ENCODE results near the gene GNL1. TPM values are rescaled to one million over a fixed set of nuclear protein-coding genes. Genes with fewer than 3 reads are reported as not detected.
"Not testable (repeated sequence)": the region's sequence is repeated elsewhere in the genome, so short reads cannot be mapped to it uniquely, and the experiment has no call there.

GNL1 gene
- total RNA-seq, 1 donor = 40.8 TPM

GRCh38 chr6:30500421-30501355 is 55.6 kb downstream of the GNL1 start:
- H3K4me3 ChIP-seq (ENCODE audit: low read length) = no peak overlapping the region

GRCh38 chr6:30498705-30499104 is 57.6 kb downstream of the GNL1 start:
- not testable (repeated sequence) for H3K4me3 ChIP-seq (ENCODE audit: low read length); H3K9me3 ChIP-seq (ENCODE audit: low read depth, low read length); H3K27me3 ChIP-seq (ENCODE audit: insufficient read depth, low read length)
- H3K4me1 ChIP-seq (ENCODE audit: insufficient read depth, low read length) = peaks cover 63% of the 10 kb centered on the region

More at GRCh38 chr6:30500421-30501355, 55.6 kb downstream of the GNL1 start:
- H3K27me3 ChIP-seq (ENCODE audit: insufficient read depth, low read length) = no peaks in the 10 kb centered on the region
- H3K9me3 ChIP-seq (ENCODE audit: low read depth, low read length) = no peaks in the 10 kb centered on the region
- peaks cover 58% of the 10 kb centered on the region for H3K4me1 ChIP-seq (ENCODE audit: insufficient read depth, low read length)

GRCh38 chr6:30497714-30498113 is 58.6 kb downstream of the GNL1 start:
- Histone ChIP-seq H3K4me1 (ENCODE audit: insufficient read depth, low read length) (peaks cover 65% of the 10 kb centered on the region), H3K27me3 (ENCODE audit: insufficient read depth, low read length) (no peaks in the 10 kb centered on the region), H3K4me3 (ENCODE audit: low read length) (no peak overlapping the region)

GRCh38 chr6:30497261-30497599 is 59.1 kb downstream of the GNL1 start:
- H3K27me3 ChIP-seq (ENCODE audit: insufficient read depth, low read length); H3K4me3 ChIP-seq (ENCODE audit: low read length); H3K9me3 ChIP-seq (ENCODE audit: low read depth, low read length): not testable (repeated sequence)
- H3K4me1 ChIP-seq (ENCODE audit: insufficient read depth, low read length) = peaks cover 70% of the 10 kb centered on the region

More at GRCh38 chr6:30497714-30498113, 58.6 kb downstream of the GNL1 start:
- no peaks in the 10 kb centered on the region for H3K9me3 ChIP-seq (ENCODE audit: low read depth, low read length)

- Histone ChIP-seq H3K4me1 (ENCODE audit: insufficient read depth, low read length) (peaks cover 80% of the 10 kb centered on the region), H3K9me3 (ENCODE audit: low read depth, low read length) (no peaks in the 10 kb centered on the region), H3K4me3 (ENCODE audit: low read length) (no peak overlapping the region), H3K27me3 (ENCODE audit: insufficient read depth, low read length) (no peaks in the 10 kb centered on the region)
Measured at GRCh38 chr6:30495993-30496392, 60.3 kb downstream of the GNL1 start.

GRCh38 chr6:30495060-30495459 is 61.2 kb downstream of the GNL1 start:
- H3K9me3 ChIP-seq (ENCODE audit: low read depth, low read length); H3K27me3 ChIP-seq (ENCODE audit: insufficient read depth, low read length); H3K4me3 ChIP-seq (ENCODE audit: low read length): not testable (repeated sequence)
- H3K4me1 ChIP-seq (ENCODE audit: insufficient read depth, low read length) = peaks cover 78% of the 10 kb centered on the region

- no peak overlapping the region for H3K4me3 ChIP-seq (ENCODE audit: low read length)
- H3K4me1 ChIP-seq (ENCODE audit: insufficient read depth, low read length) = peaks cover 75% of the 10 kb centered on the region
- no peaks in the 10 kb centered on the region for H3K9me3 ChIP-seq (ENCODE audit: low read depth, low read length)
- H3K27me3 ChIP-seq (ENCODE audit: insufficient read depth, low read length) = no peaks in the 10 kb centered on the region
Measured at GRCh38 chr6:30494291-30494861, 61.9 kb downstream of the GNL1 start.

- peaks cover 75% of the 10 kb centered on the region for H3K4me1 ChIP-seq (ENCODE audit: insufficient read depth, low read length)
- H3K27me3 ChIP-seq (ENCODE audit: insufficient read depth, low read length) = no peaks in the 10 kb centered on the region
- H3K9me3 ChIP-seq (ENCODE audit: low read depth, low read length) = no peaks in the 10 kb centered on the region
- no peak overlapping the region for H3K4me3 ChIP-seq (ENCODE audit: low read length)
Measured at GRCh38 chr6:30493643-30494250, 62.5 kb downstream of the GNL1 start.

GRCh38 chr6:30491991-30492952 is 64.0 kb downstream of the GNL1 start:
- Histone ChIP-seq H3K9me3 (ENCODE audit: low read depth, low read length) (no peaks in the 10 kb centered on the region), H3K27me3 (ENCODE audit: insufficient read depth, low read length) (no peaks in the 10 kb centered on the region), H3K4me1 (ENCODE audit: insufficient read depth, low read length) (peaks cover 73% of the 10 kb centered on the region), H3K4me3 (ENCODE audit: low read length) (peak overlapping the region; percentile 100)

Other genes with a start within 250 kb of the GNL1 start
- gene TRIM39, start 229.6 kb downstream of the GNL1 start, total RNA-seq = 21.5 TPM
- 16.0 TPM for gene RPP21, start 211.3 kb downstream of the GNL1 start, total RNA-seq
- gene HLA-E, start 67.0 kb downstream of the GNL1 start, total RNA-seq = 1,812 TPM
- 6.8 TPM for gene PRR3, start 806 bp upstream of the GNL1 start, total RNA-seq
- gene ABCF1, start 15.0 kb upstream of the GNL1 start, total RNA-seq = 30.5 TPM
- 166 TPM for gene PPP1R10, start 60.8 kb upstream of the GNL1 start, total RNA-seq
- 31.3 TPM for gene MRPS18B, start 61.4 kb upstream of the GNL1 start, total RNA-seq
- 0.94 TPM for gene ATAT1, start 70.4 kb upstream of the GNL1 start, total RNA-seq
- gene C6orf136, start 90.6 kb upstream of the GNL1 start, total RNA-seq = 12.5 TPM
- gene DHX16, start 116.5 kb upstream of the GNL1 start, total RNA-seq = 8.2 TPM
- gene PPP1R18, start 130.2 kb upstream of the GNL1 start, total RNA-seq = 81.8 TPM
- 4.5 TPM for gene NRM, start 134.5 kb upstream of the GNL1 start, total RNA-seq
- 6.4 TPM for gene MDC1, start 160.8 kb upstream of the GNL1 start, total RNA-seq
- gene TUBB, start 163.9 kb upstream of the GNL1 start, total RNA-seq = 99.5 TPM
- 68.1 TPM for gene FLOT1, start 186.2 kb upstream of the GNL1 start, total RNA-seq
- 546 TPM for gene IER3, start 188.1 kb upstream of the GNL1 start, total RNA-seq